Neural cell (in vitro differentiated cells): ENCODE results near the gene PBX1.

Source experiments
- EP300 ChIP-seq: fragments of 450-650 bp; conservative IDR thresholded peaks from 2 replicates; pipeline ENCODE4 v1.6.1; 2014; ENCODE audit warnings: antibody characterized with exemption, mild to moderate bottlenecking, moderate library complexity; ENCODE audit not compliant: poor library complexity, severe bottlenecking
- EZH2 ChIP-seq: fragments of 200-600, 300-800 bp; shearing (Covaris generic), sonication (generic); IDR thresholded peaks from 2 replicates; pipeline ENCODE4 v1.6.1; 2014; ENCODE audit warnings: antibody characterized with exemption, low read length, borderline replicate concordance, mild to moderate bottlenecking; ENCODE audit not compliant: insufficient read depth, poor library complexity, severe bottlenecking
- MXI1 ChIP-seq: fragments of 450-650 bp; conservative IDR thresholded peaks from 2 replicates; pipeline ENCODE4 v1.6.1; 2014; ENCODE audit warnings: antibody characterized with exemption, mild to moderate bottlenecking; ENCODE audit not compliant: poor library complexity, severe bottlenecking
- POLR2AphosphoS5 ChIP-seq: IDR thresholded peaks from 2 replicates; pipeline ENCODE4 v1.6.1; 2012
- SMC3 ChIP-seq: fragments of 450-650 bp; conservative IDR thresholded peaks from 2 replicates; pipeline ENCODE4 v1.6.1; 2014; ENCODE audit warnings: antibody characterized with exemption, mild to moderate bottlenecking, moderate library complexity; ENCODE audit not compliant: poor library complexity
- TAF1 ChIP-seq: IDR thresholded peaks from 2 replicates; pipeline ENCODE4 v1.6.1; 2012; ENCODE audit warnings: low read depth
- TF ChIP-seq, protein P1 (sequence below): fragments of 450-650 bp; IDR thresholded peaks from 2 replicates; pipeline ENCODE4 v1.5.1; 2014; ENCODE audit warnings: antibody characterized with exemption, mild to moderate bottlenecking, moderate library complexity; ENCODE audit not compliant: poor library complexity, severe bottlenecking
- TF ChIP-seq, protein P2 (sequence below): IDR thresholded peaks from 2 replicates; pipeline ENCODE4 v1.6.1; 2012; ENCODE audit warnings: borderline replicate concordance

DNA sequence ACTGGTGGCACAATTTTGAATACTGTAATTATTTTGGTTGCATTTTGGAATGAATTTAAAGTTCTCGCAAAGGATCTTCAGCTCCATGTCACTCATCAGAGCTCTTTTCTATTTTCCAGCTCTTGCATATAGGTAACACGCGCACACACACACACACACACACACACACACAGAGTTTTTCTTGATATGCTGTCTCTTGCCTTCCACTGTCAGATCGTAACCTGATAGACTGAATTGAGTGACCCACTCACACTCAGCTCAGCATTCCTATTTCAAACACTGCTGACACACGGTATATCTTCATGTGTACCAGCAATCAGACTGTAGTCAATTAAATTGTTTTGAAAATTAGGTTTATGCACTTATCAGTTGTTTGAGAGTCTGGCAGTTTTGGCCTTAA, 214.1 kb downstream of the PBX1 start:
- TF ChIP-seq TAF1 (no peak), SMC3 (no peak), POLR2AphosphoS5 (no peak), EZH2 (no peak), EP300 (no peak), MXI1 (no peak)
- TF ChIP-seq, protein P1, sequence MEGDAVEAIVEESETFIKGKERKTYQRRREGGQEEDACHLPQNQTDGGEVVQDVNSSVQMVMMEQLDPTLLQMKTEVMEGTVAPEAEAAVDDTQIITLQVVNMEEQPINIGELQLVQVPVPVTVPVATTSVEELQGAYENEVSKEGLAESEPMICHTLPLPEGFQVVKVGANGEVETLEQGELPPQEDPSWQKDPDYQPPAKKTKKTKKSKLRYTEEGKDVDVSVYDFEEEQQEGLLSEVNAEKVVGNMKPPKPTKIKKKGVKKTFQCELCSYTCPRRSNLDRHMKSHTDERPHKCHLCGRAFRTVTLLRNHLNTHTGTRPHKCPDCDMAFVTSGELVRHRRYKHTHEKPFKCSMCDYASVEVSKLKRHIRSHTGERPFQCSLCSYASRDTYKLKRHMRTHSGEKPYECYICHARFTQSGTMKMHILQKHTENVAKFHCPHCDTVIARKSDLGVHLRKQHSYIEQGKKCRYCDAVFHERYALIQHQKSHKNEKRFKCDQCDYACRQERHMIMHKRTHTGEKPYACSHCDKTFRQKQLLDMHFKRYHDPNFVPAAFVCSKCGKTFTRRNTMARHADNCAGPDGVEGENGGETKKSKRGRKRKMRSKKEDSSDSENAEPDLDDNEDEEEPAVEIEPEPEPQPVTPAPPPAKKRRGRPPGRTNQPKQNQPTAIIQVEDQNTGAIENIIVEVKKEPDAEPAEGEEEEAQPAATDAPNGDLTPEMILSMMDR: no peak
- TF ChIP-seq, protein P2, sequence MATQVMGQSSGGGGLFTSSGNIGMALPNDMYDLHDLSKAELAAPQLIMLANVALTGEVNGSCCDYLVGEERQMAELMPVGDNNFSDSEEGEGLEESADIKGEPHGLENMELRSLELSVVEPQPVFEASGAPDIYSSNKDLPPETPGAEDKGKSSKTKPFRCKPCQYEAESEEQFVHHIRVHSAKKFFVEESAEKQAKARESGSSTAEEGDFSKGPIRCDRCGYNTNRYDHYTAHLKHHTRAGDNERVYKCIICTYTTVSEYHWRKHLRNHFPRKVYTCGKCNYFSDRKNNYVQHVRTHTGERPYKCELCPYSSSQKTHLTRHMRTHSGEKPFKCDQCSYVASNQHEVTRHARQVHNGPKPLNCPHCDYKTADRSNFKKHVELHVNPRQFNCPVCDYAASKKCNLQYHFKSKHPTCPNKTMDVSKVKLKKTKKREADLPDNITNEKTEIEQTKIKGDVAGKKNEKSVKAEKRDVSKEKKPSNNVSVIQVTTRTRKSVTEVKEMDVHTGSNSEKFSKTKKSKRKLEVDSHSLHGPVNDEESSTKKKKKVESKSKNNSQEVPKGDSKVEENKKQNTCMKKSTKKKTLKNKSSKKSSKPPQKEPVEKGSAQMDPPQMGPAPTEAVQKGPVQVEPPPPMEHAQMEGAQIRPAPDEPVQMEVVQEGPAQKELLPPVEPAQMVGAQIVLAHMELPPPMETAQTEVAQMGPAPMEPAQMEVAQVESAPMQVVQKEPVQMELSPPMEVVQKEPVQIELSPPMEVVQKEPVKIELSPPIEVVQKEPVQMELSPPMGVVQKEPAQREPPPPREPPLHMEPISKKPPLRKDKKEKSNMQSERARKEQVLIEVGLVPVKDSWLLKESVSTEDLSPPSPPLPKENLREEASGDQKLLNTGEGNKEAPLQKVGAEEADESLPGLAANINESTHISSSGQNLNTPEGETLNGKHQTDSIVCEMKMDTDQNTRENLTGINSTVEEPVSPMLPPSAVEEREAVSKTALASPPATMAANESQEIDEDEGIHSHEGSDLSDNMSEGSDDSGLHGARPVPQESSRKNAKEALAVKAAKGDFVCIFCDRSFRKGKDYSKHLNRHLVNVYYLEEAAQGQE: no peak
